ENCODE data around the gene RBM20.
"Not testable (repeated sequence)": the region's sequence is repeated elsewhere in the genome, so short reads cannot be mapped to it uniquely, and the experiment has no call there.

Gene RBM20

GRCh38 chr10:110649347-110650264, 5.5 kb downstream of the RBM20 start:
- no peak for DNase-seq

- no peak for DNase-seq
Observed at GRCh38 chr10:110650265-110650668, 6.1 kb downstream of the RBM20 start.

GRCh38 chr10:110651044-110651958, 7.2 kb downstream of the RBM20 start:
- no peak for DNase-seq

DNA sequence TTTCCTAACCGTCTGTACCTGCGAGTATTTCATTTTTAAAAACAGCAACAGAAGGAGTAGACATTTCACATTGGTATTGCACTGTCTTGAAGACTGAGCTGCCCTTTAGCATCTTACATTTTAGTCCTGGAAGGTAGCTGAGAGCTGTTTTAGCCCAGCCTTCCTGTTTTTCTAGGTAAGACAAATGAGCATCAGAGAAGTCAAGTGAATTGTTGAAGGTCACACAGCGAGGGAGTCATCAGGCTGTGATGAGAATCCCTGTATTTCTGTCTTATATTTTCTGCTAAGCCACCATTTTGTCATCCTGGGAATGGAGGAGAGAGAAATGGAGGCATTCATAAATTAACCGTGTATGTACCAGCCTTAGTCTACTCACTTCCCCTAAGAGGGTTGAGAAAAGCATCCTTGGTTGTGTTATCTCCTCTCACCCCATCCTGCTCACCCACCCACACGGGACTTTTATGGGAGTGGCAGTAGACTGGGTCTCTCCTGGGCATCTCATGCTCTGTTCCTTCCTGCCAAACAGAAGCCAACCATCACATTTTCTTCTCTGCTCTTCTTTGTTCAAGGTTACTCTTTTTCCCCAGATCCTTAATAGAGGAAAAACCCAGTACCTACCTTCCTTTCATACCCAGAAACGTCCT, 8.5 kb downstream of the RBM20 start:
- no peak for DNase-seq

- DNase-seq: no peak
Observed at GRCh38 chr10:110655320-110655719, 11.2 kb downstream of the RBM20 start.

- no peak for DNase-seq
Observed at GRCh38 chr10:110656612-110657011, 12.5 kb downstream of the RBM20 start.

- DNase-seq: no peak
Observed at GRCh38 chr10:110657973-110658691, 14.0 kb downstream of the RBM20 start.

GRCh38 chr10:110659558-110659957, 15.4 kb downstream of the RBM20 start:
- no peak for DNase-seq

- not testable (repeated sequence) for DNase-seq
Observed at GRCh38 chr10:110660289-110660688, 16.2 kb downstream of the RBM20 start.

- no peak for DNase-seq
Observed at GRCh38 chr10:110661292-110661691, 17.2 kb downstream of the RBM20 start.

GRCh38 chr10:110664483-110665420, 20.6 kb downstream of the RBM20 start:
- no peak for DNase-seq

DNA sequence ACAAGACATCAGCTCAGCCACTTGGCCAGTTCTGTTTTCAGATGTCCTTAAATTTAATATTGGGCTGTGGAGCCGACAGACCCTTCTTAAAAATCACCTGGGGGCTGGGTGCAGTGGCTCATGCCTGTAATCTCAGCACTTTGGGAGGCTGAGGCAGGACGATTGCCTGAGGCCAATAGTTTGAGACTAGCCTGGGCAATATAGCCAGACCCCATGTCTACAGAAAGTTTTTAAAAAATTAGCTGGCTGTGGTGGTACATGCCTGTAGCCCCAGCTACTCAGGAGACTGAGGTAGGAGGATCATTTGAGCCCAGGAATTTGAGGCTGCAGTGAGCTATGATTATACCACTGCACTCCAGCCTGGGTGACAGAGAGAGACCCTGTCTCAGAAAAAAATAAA, 22.1 kb downstream of the RBM20 start:
- not testable (repeated sequence) for DNase-seq

DNA sequence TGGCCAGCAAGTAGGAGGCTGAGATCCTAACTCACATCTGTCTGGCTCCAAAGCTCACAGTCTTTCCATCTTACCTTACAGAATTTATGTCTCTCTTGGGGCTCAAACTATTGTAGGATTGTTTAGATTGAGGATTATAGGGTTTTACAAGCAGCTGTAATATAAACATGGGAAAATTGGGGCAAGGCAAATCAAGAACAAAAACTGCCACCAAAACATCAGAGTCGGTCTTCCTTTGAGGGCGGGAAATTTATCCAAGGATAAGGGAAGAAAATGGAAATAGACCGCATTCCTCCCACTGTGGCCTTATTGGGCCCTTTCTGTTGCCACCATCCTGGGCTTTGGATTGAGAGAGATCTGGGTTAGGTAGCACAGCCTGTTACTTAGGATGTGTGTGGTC, 22.5 kb downstream of the RBM20 start:
- DNase-seq: no peak

GRCh38 chr10:110667620-110668343, 23.6 kb downstream of the RBM20 start:
- DNase-seq: no peak

DNA sequence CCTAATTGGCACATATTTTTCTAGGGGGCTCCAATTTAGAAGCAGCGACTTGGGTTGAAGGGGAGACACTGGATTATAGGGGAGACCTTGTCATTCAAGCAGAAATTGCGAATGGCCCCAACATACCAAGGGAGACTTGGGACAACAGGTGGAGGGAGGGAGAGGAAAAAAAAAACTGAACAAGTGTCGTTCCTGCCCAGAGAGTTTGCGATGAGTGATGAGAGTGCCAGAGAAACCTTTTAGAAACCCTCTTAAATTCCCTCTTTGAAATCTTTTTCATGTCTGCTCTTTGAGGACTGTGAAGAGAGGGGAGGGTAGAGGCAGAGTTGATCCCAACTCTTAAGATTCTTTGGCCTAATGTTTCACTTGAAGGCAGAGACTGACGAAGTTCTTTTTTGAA, 24.3 kb downstream of the RBM20 start:
- no peak for DNase-seq

GRCh38 chr10:110670335-110670734, 26.2 kb downstream of the RBM20 start:
- no peak for DNase-seq

- peak; percentile 43 for DNase-seq
Observed at GRCh38 chr10:110671788-110672579, 27.8 kb downstream of the RBM20 start.

GRCh38 chr10:110672580-110672919, 28.4 kb downstream of the RBM20 start:
- no peak for DNase-seq

GRCh38 chr10:110676016-110676415, 31.9 kb downstream of the RBM20 start:
- DNase-seq: no peak

Measured in GF-D8 (cell line).